Measurements from ENCODE around the gene SPNS1. TPM values are rescaled to one million over a fixed set of nuclear protein-coding genes. Genes with fewer than 3 reads are reported as not detected.
A peak's percentile ranks its signal among the peaks of the same experiment; 100 is the strongest.

SPNS1 gene
- total RNA-seq, 1 experiment from 2014 or later: 72.0 TPM

- H3K9me2 ChIP-seq (ENCODE audit: insufficient read depth): no peaks in the 10 kb centered on the region
- no peak overlapping the region for H3K27ac ChIP-seq
- peak overlapping the region; percentile 37; the same call in 1 of the 2 replicates for H3K4me2 ChIP-seq
- ChIA-PET POLR2A (ENCODE audit: unreplicated experiment) (no interaction called here), CTCF (no interaction called here)
- no peaks in the 10 kb centered on the region for H3K79me2 ChIP-seq (ENCODE audit: low read depth)
- H2AFZ ChIP-seq: 0 out of 2 replicates have a peak overlapping the region, but pooled peaks have one; percentile 11
- TF ChIP-seq CTCF (conservative IDR thresholded peaks at IDR 0.05) (no peak), EZH2 (IDR thresholded peaks at IDR 0.05; ENCODE audit: low read depth) (no peak)
- BruUV-seq (replicated peaks): no TSS peak
- 0 out of 2 replicates have a peak, but pooled peaks cover 3% of the 10 kb centered on the region for H3F3A ChIP-seq (ENCODE audit: insufficient read depth, low read depth)
- no peaks in the 10 kb centered on the region for H3K27me3 ChIP-seq (ENCODE audit: insufficient read depth, low read depth)
- no peaks in the 10 kb centered on the region for H3K36me3 ChIP-seq (ENCODE audit: low read depth)
- no peaks in the 10 kb centered on the region for H3K9me3 ChIP-seq (ENCODE audit: insufficient read depth, low read depth)
- intact Hi-C loops (cut with micrococcal nuclease; ENCODE audit: unreplicated experiment): no loop called here
- peak in 1 of 2 experiments; percentile 15 for DNase-seq
- H4K20me1 ChIP-seq (ENCODE audit: insufficient read depth): no peaks in the 10 kb centered on the region
- no peak overlapping the region; the same call in 1 of the 2 replicates for H3K4me3 ChIP-seq
- peaks cover 11% of the 10 kb centered on the region for H3K4me1 ChIP-seq (replicated peaks; ENCODE audit: insufficient read depth)
Observed at GRCh38 chr16:29028457-29029167, 54.0 kb downstream of the SPNS1 start.

- Histone ChIP-seq H3K27ac (no peak overlapping the region), H3K79me2 (ENCODE audit: low read depth) (no peaks in the 10 kb centered on the region), H3K4me2 (peak overlapping the region; percentile 37), H3K9me2 (ENCODE audit: insufficient read depth) (no peaks in the 10 kb centered on the region), H4K20me1 (ENCODE audit: insufficient read depth) (no peaks in the 10 kb centered on the region), H2AFZ (0 out of 2 replicates have a peak overlapping the region, but pooled peaks have one; percentile 11), H3K27me3 (ENCODE audit: insufficient read depth, low read depth) (no peaks in the 10 kb centered on the region), H3K36me3 (ENCODE audit: low read depth) (no peaks in the 10 kb centered on the region), H3K9me3 (ENCODE audit: insufficient read depth, low read depth) (no peaks in the 10 kb centered on the region), H3K4me1 (replicated peaks; ENCODE audit: insufficient read depth) (0 out of 2 replicates have a peak, but pooled peaks cover 6% of the 10 kb centered on the region), H3F3A (ENCODE audit: insufficient read depth, low read depth) (0 out of 2 replicates have a peak, but pooled peaks cover 3% of the 10 kb centered on the region), H3K4me3 (no peak overlapping the region; the same call in 1 of the 2 replicates)
- ChIA-PET POLR2A (ENCODE audit: unreplicated experiment) (no interaction called here), CTCF (no interaction called here)
- BruUV-seq (replicated peaks): no TSS peak
- intact Hi-C loops (cut with micrococcal nuclease; ENCODE audit: unreplicated experiment): no loop called here
- peak; percentile 68 to 75 for DNase-seq
- TF ChIP-seq EZH2 (IDR thresholded peaks at IDR 0.05; ENCODE audit: low read depth) (no peak), CTCF (conservative IDR thresholded peaks at IDR 0.05) (no peak)
Observed at GRCh38 chr16:29029168-29029994, 54.8 kb downstream of the SPNS1 start.

GRCh38 chr16:29030086-29030840, 55.7 kb downstream of the SPNS1 start:
- DNase-seq: peak in 1 of 2 experiments; percentile 13
- Histone ChIP-seq H3K4me1 (replicated peaks; ENCODE audit: insufficient read depth) (0 out of 2 replicates have a peak, but pooled peaks cover 6% of the 10 kb centered on the region), H3K9me3 (ENCODE audit: insufficient read depth, low read depth) (no peaks in the 10 kb centered on the region), H2AFZ (no peak overlapping the region), H3K4me2 (no peak overlapping the region), H3K9me2 (ENCODE audit: insufficient read depth) (no peaks in the 10 kb centered on the region), H3K4me3 (no peak overlapping the region), H3K27me3 (ENCODE audit: insufficient read depth, low read depth) (no peaks in the 10 kb centered on the region), H3K36me3 (ENCODE audit: low read depth) (no peaks in the 10 kb centered on the region), H3K27ac (no peak overlapping the region), H3K79me2 (ENCODE audit: low read depth) (no peaks in the 10 kb centered on the region), H4K20me1 (ENCODE audit: insufficient read depth) (no peaks in the 10 kb centered on the region), H3F3A (ENCODE audit: insufficient read depth, low read depth) (0 out of 2 replicates have a peak, but pooled peaks cover 3% of the 10 kb centered on the region)
- CTCF ChIA-PET: no interaction called here
- POLR2A ChIA-PET (ENCODE audit: unreplicated experiment): no interaction called here
- BruUV-seq (replicated peaks): no TSS peak
- intact Hi-C loops (cut with micrococcal nuclease; ENCODE audit: unreplicated experiment): no loop called here
- TF ChIP-seq EZH2 (IDR thresholded peaks at IDR 0.05; ENCODE audit: low read depth): no peak
- TF ChIP-seq CTCF (conservative IDR thresholded peaks at IDR 0.05): no peak

Data from PC-9 (cell line).